Measurements from ENCODE around the gene TNFRSF6B.
"Not testable (repeated sequence)": the region's sequence is repeated elsewhere in the genome, so short reads cannot be mapped to it uniquely, and the experiment has no call there.

DNA sequence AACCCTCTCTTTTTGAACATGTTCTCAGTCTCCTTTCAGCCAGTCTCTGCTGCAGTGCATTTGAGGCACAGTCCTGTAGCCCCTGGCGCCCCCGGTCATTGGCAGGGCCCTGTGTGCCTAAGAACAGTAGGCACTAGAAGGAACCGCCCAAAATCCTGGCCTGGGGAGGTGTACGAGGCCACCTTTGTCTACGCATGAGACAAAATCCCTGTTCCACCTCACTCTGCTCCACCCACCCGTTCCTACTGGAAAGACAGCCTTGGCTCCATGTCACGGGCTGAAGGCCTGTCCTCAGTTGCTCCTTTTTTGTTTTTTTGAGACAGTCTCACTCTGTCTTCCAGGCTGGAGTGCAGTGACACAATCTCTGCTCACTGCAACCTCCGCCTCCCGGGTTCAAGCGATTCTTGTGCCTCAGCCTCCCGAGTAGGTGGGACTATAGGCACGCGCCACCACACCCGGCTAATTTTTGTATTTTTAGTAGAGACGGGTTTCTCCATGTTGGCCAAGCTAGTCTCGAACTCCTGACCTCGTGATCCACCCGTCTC, 33.8 kb downstream of the TNFRSF6B start:
- TF ChIP-seq EP300 (IDR thresholded peaks at IDR 0.05), result not testable (repeated sequence)
- TF ChIP-seq, protein P1, sequence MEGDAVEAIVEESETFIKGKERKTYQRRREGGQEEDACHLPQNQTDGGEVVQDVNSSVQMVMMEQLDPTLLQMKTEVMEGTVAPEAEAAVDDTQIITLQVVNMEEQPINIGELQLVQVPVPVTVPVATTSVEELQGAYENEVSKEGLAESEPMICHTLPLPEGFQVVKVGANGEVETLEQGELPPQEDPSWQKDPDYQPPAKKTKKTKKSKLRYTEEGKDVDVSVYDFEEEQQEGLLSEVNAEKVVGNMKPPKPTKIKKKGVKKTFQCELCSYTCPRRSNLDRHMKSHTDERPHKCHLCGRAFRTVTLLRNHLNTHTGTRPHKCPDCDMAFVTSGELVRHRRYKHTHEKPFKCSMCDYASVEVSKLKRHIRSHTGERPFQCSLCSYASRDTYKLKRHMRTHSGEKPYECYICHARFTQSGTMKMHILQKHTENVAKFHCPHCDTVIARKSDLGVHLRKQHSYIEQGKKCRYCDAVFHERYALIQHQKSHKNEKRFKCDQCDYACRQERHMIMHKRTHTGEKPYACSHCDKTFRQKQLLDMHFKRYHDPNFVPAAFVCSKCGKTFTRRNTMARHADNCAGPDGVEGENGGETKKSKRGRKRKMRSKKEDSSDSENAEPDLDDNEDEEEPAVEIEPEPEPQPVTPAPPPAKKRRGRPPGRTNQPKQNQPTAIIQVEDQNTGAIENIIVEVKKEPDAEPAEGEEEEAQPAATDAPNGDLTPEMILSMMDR (IDR thresholded peaks at IDR 0.05), result not testable (repeated sequence)
